Stimulated activated CD8-positive, alpha-beta memory T cell treated with anti-CD3 and anti-CD28 coated beads, Interleukin-7, amount 100 ng/mL, for 48 hours (primary cell): ENCODE measurements around the gene GTSF1L.

Experiments used
- DNase-seq, 2 donors: peaks; one replicate each; pipeline ENCODE4 v3.0.0-alpha.2; 2020; ENCODE audit warnings: low read depth in 1 of 2; ENCODE audit errors: extremely low read depth in 1 of 2

The GTSF1L gene

DNA sequence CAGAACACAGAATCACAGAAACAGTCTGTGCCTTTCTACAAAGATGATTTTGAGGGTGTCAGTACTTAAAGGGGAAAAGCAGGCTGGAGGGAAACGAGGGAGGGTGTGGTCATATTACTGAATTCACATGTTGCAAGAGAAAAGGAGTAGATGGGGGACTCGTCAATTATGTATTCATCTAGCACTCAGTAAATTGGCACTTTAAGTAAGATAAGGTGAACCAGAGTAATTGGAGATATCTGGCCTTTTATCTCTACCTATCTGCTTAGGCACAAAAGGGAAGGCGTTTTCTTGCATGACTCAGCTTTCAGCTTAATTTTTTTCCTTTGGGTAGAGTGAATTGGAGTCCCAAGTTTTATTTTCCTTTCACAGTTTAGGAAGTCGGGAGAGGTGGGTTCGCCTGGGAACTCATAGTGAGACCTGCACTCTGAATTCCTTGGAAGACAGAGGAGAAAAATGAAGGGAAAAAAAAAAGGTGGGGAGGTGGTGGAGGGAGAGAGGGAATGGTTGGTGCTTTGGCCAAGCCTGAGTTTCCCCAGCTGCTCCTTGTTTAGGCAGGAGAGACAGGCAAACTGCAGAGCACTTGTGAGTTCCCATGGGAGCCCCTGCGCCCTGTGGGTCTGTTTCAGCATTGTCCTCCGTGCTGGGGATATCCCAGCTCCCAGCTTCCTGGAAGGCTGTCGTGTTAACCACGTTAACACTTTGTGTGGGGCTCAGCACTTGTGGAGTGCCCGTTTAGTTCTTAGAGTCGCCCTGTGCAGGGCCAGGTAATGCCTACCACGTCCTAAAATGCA lies 19.7 kb upstream of the GTSF1L start:
- DNase-seq = no peak

- DNase-seq = no peak
These were observed 18.3 kb upstream of the GTSF1L start for GRCh38 chr20:43744966-43745730.

- DNase-seq = peak in 1 of 2 donors; percentile 57
These were observed 17.4 kb upstream of the GTSF1L start for GRCh38 chr20:43744151-43744611.

- no peak for DNase-seq
These were observed 13.8 kb upstream of the GTSF1L start for GRCh38 chr20:43740642-43741041.

GRCh38 chr20:43739148-43739749 lies 12.4 kb upstream of the GTSF1L start:
- DNase-seq = no peak

- no peak for DNase-seq
These were observed 11.1 kb upstream of the GTSF1L start for GRCh38 chr20:43737925-43738324.

DNA sequence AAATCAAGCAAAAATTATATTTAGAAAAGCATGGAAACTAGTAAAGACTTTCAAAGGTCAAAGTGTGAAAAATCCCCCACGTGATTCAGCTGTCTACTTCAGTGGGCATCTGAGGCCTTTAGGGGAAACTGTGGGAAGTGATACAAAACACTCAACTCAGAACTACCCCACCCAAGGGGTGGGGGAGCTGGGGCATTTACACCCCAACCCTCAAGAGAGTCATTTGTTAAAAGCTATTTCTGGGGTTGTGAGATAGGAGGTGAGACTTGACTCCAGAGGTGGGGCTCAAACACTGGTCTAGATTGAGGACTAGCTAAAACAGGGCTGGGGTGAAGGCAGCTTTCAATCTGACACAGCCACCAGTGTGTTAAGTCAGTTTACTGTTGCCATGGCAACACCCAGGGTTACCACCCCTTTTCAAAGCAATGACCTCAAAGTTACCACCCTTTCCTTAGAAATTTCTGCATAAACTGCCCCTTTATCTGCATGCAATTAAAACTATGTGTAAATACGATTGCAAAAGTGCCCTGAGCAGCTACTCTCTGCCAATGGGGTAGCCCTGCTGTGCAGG lies 9.9 kb upstream of the GTSF1L start:
- DNase-seq = peak in 1 of 2 donors; percentile 55

DNA sequence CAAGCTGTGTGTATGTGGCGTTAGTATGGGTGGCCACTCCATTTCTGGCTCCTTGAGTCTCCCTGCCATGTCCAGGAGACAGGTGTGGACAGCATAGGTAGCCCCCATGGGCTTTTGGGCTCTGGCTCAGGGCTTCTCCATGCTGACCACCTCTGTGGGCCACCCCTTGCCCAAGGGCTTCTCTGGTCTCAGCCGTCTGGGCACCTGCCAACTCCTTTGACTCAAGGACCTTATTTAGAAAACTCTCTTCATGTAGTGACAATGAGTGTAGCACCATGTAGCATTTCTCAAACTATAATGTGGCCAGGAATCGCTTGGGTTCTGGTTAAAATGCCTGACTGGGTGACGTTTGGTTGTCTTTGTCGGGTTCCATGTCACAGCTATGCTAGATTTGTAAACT lies 5.1 kb upstream of the GTSF1L start:
- no peak for DNase-seq

DNA sequence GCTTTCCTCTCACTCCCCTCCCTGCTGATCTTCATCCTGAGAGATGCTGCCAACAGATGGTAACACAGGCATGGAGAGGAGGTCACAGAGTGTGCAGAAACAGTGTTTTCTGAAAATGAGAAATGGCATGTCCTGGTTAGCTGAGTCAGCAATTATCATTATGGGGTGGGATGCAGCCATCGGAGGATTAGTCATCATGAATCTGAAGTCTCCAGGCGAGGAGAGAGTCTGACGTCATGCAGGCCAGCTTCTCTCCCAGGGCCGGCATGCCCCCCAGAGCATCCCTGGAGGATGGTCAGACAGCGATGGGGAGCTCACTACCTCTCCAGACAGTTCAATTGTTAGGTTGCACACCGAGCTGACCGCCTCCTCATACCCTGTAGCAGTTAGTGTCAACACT lies 4.7 kb upstream of the GTSF1L start:
- DNase-seq = no peak

GRCh38 chr20:43728686-43729255 lies 2.0 kb upstream of the GTSF1L start:
- no peak for DNase-seq

DNA sequence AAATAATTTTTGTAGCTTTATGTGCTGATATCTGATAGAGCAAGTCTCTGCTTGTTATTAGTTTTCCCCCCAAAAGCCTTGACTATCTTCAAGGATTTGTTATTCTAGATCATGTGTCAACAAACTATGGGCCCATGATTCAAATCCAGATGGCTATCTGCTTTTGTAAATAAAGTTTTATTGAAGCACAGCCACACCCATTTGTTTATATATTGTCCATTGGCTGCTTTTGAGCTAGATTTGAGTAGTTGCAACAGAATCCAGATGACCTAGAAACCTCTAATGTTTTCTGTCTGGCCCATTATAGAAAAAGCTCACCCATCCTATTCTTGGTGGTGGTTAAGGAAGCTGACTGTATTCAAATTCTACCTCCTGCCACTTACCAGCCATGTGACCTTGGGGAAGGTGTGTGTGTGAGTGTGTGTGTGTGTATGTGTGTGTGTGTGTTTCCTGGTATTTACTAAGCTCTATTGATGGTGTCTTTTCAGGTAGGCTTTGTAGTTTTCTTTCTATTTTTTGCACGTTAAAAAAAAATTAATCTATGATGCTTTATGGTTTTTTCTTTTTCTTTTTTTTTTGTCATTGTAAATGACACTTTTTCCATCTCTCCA lies 1.3 kb upstream of the GTSF1L start:
- DNase-seq = no peak

DNA sequence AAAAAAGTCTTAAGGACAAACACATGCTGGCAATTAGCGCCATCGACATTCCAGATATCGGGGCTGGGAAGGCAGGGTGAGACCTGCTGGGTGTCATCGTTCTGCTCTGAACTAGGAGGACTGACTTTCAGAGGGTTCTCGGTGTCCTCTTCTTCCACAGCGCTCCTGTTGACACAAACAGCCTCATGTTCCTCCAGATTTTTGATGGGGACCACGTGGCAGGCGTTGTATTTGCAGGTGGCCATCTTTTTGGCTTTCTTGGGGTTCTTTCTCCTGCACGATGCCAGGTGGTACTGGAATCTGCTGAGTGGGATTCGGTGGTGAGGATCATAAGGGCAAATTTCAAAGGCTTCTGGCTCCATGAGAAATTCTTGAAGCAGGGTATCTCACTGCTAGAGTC lies 469 bp downstream of the GTSF1L start:
- DNase-seq = no peak

DNA sequence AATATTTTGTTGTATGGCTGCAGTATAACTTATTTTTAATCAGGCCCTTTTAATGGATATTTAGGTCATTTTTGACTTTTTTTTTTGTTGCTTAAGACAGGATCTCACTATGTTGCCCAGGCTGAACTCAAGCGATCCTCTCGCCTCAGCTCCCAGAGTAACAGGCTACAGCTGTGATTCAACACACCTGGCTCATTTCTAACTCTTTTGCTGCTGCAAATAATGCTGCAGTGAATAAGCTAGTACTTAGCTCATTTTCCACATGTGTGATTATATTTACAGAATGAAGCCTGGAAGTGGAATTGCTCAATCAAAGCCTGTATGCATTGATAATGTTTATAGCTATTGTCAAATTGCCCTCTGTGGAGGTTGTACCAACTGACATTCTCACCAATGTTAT lies 1.1 kb downstream of the GTSF1L start:
- no peak for DNase-seq

- no peak for DNase-seq
These were observed 2.4 kb downstream of the GTSF1L start for GRCh38 chr20:43724383-43724782.

DNA sequence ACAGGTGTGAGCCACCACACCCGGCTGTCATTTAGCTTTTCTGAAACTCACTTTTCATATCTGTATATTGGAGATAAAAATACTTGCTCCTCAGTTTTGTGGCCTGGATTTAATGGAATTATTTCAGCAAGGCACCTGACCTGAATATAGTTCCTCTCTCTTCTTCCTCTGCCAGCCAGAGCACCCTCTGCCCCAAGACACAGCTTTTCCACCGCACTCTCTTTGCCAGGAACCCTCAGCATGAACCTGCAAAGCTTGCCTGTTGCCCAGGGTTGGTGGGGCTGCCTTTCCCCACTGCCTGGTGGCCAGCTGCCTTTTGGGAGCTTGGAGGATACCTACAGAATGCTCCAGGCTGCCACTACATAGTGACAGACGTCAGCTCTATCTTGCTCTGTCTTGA lies 3.1 kb downstream of the GTSF1L start:
- no peak for DNase-seq

GRCh38 chr20:43723186-43723585 lies 3.6 kb downstream of the GTSF1L start:
- no peak for DNase-seq

GRCh38 chr20:43722153-43722505 lies 4.7 kb downstream of the GTSF1L start:
- DNase-seq = no peak

- no peak for DNase-seq
These were observed 5.2 kb downstream of the GTSF1L start for GRCh38 chr20:43721429-43722152.

GRCh38 chr20:43721097-43721428 lies 5.7 kb downstream of the GTSF1L start:
- no peak for DNase-seq

- no peak for DNase-seq
These were observed 6.8 kb downstream of the GTSF1L start for GRCh38 chr20:43720007-43720406.
